ENCODE results near the gene SYF2.
"Not testable (repeated sequence)": the region's sequence is repeated elsewhere in the genome, so short reads cannot be mapped to it uniquely, and the experiment has no call there.

Gene SYF2

DNA sequence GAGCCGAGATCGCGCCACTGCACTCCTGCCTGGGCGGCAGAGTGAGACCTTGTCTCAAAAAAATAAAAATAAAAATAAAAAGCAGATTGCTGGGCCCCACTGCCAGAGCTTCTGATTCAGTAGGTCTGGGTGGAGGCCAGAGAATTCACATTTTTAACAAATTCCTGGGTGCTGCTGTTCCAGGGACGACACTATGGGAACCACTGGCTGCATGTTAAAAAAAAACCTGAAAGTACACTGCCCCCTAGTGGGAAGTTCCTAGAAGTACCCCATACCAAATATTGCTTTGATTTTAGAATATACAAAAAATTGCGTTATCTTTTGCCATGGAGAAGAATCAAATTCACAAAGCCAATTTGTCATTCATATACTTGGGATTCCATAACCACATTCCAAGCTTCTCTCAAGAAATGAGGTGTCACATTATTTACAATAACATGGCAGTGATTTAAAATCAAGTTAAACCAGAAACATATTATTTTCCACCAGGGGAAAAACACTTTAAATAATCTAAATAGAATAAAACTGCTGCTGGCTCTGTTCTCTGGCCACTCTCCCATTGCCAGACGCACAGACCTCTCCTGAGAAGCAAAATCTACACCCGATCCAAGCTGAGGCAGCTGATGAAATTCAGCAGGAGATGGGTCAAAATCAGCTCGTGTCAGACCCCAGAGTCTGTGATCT, 27.4 kb downstream of the SYF2 start:
- DNase-seq, result no peak

DNA sequence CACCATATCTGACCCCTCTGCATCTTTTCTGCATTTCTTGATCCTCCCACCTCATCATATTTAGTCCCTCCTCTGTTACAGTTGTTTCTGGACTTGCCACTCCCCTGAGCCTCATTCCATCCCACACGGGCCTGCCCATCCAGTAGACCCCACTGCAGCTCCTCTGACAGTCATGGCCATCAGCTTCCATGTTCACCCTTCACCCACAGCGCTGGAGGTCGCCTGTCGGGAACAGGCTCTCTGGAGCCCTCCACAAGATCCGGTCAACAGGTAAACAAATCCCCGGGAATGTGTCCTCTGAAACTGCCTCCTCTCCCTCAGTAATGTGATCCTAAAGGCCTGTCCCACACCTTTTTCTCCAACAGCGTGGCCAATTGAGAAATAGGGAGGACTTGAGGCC, 31.3 kb downstream of the SYF2 start:
- no peak for DNase-seq

DNA sequence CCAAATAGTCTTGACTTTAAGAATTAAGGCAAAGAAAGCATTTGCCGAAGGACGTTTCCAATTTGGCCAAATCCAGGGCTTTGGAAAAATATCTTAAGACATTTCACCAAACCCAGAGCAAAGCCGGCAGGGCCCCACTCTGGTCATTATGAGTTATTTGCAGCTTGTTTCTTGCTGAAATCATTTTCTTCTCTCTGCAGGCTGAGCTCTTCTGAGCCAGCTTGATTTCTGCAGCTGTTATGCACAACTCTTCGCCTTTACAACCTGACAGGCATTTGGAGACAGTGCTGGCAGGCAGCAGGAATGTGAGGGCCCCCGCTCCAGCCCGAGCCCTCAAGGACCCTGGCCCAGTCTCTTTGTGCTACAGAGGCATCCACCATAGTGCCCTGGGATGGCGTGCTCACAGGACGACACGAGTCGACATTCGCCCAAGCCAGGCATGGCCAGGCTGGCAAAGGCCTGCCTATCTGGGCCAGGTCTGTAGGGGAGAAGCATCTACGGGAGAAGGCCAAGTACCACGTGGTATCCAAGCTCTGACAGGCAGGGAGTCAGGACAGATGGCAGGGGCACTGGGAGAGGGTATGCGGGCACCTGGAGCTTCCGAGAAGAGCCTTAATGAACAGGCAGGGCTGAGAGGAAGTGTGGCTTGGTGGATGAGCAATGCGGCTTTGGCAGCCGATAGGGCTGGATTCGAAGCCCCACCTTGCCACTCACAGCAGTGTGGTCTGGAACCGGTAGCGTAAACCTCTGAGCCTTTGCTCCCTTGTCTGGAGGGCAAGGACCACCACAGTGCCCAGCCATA, 32.3 kb downstream of the SYF2 start:
- DNase-seq, result no peak

DNA sequence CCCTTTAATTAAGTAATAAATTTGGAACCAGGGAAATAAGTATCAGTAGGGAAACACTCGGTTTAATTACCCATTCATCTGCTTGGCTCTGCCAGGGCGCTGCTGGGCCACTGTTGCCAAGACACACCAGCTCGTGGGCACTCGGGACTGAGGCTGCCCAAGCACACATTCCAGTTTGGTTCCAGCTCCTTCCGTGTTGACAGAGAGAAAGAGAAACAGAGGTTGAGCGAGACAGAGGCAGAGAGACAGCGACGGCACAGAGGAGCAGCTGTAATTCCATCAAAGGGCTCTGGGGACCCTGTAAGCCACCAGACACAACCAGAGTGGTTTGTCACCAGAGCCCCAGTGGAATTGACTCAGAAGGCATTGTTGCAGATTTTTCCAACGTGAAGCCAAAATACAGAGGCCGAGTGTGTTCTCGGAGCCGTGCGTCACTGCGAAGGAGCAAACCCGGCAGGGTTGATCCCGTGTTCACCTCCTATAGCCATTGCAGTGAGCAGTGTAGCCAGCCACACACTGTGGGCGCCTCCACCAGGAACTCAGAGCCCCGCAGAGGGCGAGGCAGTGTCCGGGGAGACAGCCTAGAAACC, 33.5 kb downstream of the SYF2 start:
- no peak for DNase-seq

DNA sequence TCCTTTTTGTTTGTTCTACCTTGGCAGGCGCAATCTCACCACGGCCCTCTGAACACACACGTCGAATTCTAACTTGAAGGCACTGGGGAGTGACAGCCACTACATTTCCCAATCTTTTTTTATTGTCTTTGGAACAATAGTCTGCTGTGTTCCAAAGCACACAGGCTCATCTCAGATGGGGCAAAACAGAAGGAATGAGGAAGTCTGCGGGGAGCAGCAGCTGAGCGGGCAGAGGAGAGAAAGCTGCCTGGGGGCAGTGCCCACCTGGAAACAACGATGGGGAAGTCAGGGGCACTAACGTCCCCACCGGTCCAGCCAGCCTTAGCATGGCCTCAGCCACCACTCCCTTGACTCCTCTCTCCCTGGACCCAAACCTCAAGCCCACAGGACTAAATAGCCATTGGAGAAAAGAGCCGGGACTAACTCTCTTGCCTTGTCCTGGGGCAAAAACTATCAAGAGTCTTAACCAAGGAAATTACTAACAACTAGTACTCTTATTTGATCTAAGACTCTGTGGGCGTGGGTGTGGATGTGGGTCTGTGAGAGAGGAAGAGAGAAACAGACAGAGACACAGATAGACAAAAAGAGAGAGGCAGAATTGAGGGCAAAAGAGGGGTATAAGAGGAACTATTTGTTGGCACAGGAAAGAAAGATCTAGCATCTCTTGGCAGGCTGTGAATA, 34.2 kb downstream of the SYF2 start:
- DNase-seq, result no peak

DNA sequence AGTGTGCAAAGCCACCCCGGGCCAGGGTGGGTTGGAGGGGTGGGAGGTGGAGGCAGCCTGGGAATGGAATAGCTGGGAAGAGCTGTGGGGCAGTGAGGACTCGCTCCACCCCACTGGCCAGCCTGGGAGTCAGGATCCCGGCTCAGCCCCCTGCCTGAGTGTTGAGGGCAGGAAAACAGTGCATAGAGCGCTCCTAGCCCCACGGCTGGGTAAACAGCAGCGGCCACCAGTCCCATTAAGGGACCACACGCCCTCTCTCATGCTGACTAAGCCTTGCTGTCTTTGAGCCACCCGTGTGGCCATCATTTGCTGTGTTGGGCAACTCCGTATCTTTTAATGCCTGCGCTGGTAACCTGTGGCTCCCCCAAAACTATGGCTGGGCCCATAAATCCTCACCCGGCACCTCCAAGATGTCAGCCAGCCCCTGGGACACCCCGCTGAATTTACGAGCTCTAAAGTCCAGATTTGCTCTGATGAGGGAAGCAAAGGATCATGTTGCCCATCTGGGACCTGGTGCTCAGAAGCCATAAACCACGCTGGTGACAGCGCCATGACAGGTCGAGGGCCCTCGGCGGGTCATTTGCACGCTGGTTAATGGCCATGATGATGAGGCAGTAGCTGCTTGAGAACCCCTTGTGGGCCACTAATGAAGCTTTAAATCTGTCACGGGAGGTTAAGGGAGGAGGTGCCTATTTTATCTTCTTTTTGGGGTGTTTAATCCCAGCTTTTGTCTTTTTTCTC, 34.9 kb downstream of the SYF2 start:
- DNase-seq, result no peak

DNA sequence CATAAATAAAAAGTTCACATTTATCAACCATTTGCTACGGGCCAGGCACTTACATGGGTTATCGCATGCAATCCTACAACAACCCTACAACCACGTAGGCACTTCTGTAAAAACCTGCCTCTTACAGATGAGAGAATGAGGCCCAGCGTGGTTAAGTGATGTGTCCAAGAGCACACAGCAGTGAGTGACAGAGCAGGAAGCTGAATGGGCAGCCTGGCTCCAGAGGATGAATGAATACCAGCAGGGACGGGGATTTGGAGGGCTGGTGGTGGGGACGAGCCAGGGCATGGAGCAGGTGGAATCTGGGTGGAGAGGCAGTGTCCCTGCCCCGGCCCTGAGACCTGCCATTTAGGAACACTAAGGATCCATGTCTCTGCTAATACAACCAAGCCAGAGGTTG, 35.5 kb downstream of the SYF2 start:
- DNase-seq, result no peak

DNA sequence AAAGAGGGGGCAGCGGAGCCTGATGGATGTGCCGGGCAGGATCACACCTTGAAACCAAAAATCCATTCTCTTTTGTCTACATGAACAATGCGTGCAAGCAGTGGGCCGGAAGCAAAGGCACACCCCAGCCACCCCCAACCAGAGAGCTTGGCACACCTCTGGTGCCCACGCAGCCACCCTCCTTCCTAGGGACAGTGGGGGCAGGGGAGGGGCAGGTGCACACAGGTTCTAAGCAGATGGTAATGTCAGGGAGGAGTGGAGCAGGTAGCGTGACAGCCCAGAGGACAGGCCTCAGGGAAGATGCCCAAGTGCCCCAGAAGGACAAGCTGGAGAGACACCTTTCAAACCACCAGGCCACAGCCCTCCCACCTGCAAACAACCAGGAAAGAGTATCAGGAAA, 36.5 kb downstream of the SYF2 start:
- no peak for DNase-seq

DNA sequence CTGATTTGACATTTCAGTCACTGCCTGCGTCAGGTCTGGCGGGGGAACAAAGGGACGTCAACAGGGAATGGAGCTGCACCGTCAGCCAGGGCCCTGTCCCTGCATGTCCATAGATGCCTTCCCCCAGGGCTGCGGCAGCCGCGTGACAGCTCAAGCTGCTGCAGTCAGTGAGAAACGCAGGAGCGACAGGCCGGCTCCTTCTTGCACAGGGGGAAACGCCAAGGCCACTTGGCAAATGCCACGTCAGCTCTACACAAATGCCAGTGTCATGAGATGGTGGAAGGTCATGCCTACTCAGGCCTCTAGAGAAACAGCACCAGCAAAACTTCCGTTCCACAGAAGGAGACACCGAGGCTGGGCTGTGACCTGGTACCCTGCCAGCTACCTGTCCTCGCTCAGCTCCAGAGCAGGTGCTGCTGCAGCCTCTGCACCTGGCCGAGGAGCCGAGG, 37.7 kb downstream of the SYF2 start:
- DNase-seq, result no peak

DNA sequence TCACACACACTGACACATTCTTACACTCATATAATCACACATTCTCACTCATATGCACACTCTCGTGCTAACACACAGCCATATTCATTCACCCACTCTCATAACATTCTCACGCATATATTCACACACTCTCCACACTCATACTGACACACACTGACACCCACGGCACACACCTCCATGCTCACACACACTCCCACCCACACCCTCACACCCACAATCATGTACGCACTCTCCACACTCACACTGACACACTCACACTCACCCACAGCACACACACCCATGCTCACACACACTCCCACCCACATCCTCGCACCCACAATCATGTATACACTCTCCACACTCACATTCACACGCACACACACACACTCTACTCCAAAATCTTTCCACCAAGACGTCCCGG, 38.2 kb downstream of the SYF2 start:
- DNase-seq, result no peak

DNA sequence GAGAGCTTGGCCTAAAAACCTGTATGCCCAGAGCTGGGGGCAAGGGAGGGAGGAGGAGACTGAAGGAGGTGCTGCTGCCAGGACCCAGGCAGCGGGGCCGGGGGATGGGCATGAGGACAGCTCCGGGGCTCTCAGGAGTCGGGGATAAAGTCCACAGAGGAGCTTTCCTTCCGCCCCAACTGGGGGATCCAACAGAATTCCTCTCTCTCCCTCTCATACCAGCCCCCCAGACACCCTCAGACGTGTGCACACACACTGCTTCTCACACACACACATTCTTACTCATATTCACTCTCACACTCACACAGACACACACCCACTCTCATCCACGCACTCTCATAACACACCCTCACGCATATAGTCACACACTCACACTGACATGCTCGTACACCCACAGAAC, 39.1 kb downstream of the SYF2 start:
- no peak for DNase-seq

DNA sequence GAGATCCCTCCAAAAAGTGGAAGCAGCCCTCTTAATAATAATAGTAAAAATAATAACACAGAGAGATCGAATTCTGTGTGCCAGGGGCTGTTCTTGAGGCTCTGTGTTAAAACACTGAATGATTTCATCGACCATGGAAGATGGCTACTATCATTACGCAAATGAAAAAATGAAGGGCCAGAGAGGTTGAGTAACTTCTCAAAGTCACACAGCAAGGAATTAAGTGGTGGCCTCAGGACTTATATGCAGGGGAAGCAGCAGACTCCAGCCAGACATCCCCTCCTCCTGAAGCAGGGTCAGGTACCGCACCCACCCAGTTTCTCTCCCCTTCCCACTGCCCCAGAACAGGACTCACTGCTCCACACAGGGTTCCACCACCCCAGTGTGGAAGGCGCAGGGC, 40.1 kb downstream of the SYF2 start:
- no peak for DNase-seq

DNA sequence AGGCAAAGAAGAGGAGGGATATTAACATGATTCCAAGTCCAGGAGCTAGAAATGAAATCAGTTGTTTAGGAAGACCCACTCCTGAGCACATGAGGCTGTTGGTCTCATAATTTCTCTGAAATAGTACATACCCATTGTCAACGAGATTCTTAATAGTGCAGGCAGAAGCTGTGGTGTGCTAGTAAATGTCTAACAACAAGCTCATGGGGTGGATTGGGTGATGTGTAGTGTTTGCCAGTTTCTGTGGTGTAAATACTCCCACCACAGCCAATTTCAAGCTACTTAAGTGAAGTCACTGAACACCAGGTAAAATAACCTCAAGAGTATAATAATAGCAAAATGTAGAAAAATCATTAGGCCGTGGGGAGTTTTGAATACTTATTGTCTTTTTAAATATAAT, 42.0 kb downstream of the SYF2 start:
- DNase-seq, result no peak

DNA sequence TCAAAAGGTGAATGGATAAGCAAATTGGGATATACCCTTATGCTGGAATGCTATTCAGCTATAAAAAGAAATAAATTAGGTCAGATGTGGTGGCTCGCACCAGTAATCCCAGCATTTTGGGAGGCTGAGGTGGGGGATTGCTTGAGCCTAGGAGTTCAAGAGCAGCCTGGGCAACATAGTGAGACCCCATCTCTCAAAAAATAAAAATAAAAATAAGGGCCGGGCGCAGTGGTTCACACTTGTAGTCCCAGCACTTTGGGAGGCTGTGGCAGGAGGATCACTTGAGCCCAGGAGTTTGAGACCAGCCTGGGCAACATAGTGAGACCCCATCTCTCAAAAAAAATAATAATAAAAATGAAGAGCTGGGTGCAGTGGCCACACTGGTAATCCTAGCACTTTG, 44.4 kb downstream of the SYF2 start:
- not testable (repeated sequence) for DNase-seq

DNA sequence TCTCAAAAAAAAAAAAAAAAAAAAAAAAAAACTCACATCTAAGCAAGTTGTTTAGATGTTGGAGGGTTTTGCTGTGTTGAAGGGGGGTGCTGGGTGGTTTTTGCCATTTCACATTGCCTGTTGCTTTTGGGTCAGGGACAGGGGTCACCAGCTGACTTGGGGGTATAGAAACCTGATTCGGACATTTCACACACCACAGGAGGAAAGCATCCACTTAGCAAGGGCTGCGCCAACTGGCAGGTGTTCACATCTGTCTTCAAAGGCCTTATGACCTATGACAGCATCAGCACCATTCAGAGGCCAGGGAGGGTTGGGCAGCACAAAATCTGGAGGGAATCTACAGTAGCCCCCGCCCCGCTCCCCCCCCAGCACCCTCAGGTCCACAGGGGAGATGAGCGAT, 45.2 kb downstream of the SYF2 start:
- DNase-seq, result no peak

DNA sequence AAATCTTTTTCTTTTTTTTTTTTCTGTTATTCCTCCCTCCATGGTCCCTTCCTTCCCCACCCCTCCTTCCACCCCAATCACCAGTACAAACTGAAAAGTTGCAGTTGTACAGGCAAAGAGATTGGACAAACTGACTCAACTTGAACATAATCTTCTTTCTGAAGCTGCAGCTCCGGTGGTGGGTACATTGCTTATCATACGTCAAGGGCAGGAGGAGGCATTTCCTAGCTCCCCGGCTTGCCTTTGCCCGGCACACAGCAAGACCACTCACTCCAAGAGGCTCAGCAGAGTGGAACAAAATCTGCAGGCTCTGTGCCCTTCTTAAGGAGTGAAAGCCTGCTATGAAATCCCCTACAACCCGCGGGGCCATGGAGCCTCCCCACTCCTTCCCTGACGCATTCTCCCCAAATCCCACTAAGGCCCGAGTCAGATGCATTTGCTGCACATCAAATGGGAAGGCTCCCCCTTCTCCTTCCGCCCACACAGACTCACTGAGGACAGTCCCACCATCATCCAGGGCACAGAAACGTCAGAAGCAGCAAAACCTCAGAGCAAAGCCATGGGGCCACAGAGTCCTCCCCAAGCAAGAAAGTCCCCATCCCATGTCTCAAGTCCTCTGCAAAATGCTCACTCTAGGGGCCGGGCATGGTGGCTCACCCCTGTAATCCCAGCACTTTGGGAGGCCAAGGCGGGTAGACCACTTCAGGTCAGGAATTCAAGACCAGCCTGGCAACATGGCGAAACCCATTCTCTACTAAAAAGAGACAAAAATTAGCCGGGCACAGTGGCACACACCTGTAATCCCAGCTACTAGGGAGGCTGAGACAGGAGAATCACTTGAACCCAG, 45.9 kb downstream of the SYF2 start:
- DNase-seq, result no peak

DNA sequence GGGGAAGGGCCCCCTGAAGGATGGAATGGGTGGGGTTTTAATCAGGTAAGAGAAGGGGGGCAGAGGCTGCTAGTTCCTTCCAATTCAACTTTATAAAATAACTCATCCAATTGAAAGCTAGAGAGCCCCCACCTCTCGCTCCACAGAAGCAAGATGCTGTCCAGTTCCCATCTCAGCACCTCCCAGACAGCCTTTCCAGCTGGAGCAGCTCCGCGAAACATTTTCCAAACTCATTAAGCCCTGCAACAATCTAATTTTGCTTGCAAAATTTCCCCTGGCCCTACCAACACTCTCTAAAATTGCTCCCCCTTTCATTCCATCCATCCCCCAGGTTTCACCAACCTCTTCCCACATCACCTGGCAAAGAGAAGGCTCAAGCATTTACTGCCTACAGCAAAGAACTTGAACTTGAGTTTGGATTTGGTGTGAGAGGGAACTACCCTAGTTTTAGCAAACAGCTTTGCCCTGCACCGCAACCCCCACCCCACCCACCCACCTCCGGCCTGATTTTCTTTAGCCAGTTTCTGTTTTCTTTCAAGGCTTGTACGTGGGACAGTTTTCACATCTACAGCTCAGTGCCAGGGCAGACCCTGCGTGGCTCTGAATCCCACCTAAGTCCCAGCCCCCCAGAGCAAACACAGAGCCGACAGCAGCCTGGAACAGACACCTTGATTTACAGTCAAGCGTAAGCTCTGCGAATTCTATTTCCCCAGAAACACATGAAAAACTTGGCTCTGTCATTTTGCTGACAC, 46.7 kb downstream of the SYF2 start:
- no peak for DNase-seq

DNA sequence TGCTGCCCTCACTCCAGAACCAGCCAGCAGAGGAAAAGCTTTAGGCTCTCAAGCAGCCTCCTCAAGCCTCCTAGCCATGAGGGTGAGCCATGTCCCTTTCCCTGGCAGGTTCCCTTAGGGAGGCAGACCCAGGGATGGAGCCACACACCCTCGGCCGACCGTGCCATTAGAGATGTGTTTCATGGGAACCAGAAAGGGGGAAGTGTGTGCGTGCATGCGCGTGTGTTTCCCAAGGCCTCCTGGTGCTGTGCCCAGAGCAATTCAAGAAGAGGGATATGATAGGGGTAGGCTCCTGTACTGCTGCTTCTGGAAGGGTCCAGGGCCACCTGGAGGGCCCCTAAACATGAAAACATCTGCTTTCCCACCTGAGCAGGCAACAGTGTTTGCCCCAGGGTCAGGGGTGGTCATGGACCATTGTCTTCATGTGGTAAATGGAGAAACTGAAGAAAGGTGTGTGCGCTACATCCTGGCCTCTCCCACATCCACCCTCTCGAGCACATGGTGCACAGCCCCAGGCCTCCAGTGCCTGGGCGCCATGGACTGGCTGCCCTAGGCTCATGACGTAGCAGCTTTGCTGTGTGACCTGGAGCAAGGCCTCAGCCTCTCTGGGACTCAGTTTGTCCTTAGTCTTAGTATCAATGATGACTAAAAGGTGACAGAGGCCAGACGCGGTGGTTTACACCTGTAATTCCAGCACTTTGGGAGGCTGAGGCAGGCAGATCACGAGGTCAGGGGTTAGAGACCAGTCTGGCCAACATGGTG, 48.1 kb downstream of the SYF2 start:
- no peak for DNase-seq

DNA sequence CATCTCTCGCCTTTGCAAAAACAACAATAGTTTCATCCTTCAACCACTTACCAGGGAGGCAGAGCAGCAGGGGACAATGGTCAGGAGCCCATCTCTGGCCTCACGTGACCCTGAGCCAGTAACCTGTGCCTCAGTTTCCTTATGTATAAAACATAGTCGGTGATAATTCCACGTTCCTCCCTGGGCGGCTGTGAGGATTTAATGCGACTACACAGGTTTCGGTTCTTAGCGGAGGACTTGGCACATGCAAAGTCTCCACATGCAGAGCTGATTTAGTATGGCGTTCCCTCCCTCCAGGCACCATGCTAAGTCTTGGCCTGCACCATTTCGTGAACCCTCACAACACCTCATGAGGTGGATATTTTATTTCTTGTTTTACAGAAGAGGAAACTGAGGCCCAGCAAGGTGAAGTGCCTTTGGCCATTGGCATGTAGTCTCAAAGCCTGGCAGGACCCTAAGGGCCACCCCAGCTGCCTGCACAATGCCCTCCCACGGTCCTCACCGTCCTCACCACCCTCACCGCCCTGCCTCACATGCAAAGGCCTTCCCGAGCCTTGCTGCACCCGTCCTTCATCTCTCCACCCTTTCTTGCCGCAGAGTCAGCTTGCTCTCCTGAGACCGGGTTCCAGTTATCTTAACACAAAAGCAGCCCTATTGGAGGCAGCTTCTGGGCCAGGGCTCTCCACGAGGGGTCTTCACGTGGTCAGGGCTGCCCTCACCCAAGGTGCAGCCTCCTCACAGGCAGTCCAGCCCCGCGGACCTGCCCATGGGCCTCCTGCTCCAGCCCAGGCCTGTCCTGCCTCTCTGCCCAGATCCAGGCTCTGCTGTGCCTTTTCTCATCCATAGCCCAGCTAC, 48.9 kb downstream of the SYF2 start:
- no peak for DNase-seq
